ENCODE results near the gene UBFD1.

Gene UBFD1

GRCh38 chr16:23595951-23596720 lies 38.6 kb downstream of the UBFD1 start, which contains the start of gene NDUFAB1:
TSS of gene NDUFAB1 (minus strand) at chr16:23596316. CDS start at chr16:23596290, 26 bp downstream.
- no peaks in the 10 kb centered on the region for H3K27me3 ChIP-seq (ENCODE audit: insufficient read depth, poor library complexity, severe bottlenecking)
- peak; percentile 97 for ATAC-seq (ENCODE audit: low read depth)

GRCh38 chr16:23597003-23597756 lies 39.7 kb downstream of the UBFD1 start:
- no peak overlapping the region for H3K4me3 ChIP-seq (ENCODE audit: severe bottlenecking)
- TF ChIP-seq CTCF (IDR thresholded peaks at IDR 0.05; ENCODE audit: poor library complexity, severe bottlenecking): no peak
- H3K4me1 ChIP-seq (ENCODE audit: insufficient read depth, poor library complexity, severe bottlenecking): peaks cover 4% of the 10 kb centered on the region
- DNase-seq (ENCODE audit: low spot score): no peak
- no peaks in the 10 kb centered on the region for H3K9me3 ChIP-seq (ENCODE audit: severe bottlenecking)
- no peak; the same call in 2 of the 3 replicates for ATAC-seq (ENCODE audit: low read depth)
- no peaks in the 10 kb centered on the region for H3K27me3 ChIP-seq (ENCODE audit: insufficient read depth, poor library complexity, severe bottlenecking)
- no peak overlapping the region for H3K27ac ChIP-seq (ENCODE audit: poor library complexity, severe bottlenecking)
- H3K36me3 ChIP-seq (ENCODE audit: low read depth): peaks cover 40% of the 10 kb centered on the region

More at GRCh38 chr16:23595951-23596720, 38.6 kb downstream of the UBFD1 start, which contains the start of gene NDUFAB1:
- Histone ChIP-seq H3K4me1 (ENCODE audit: insufficient read depth, poor library complexity, severe bottlenecking) (peaks cover 4% of the 10 kb centered on the region), H3K9me3 (ENCODE audit: severe bottlenecking) (no peaks in the 10 kb centered on the region), H3K27ac (ENCODE audit: poor library complexity, severe bottlenecking) (peak within 1 kb of the TSS; percentile 25), H3K36me3 (ENCODE audit: low read depth) (peaks cover 39% of the 10 kb centered on the region), H3K4me3 (ENCODE audit: severe bottlenecking) (peak within 1 kb of the TSS; percentile 72)
- peak; percentile 99 for TF ChIP-seq CTCF (IDR thresholded peaks at IDR 0.05; ENCODE audit: poor library complexity, severe bottlenecking)
- peak; percentile 86 for DNase-seq (ENCODE audit: low spot score)

GRCh38 chr16:23607726-23608125 lies 50.2 kb downstream of the UBFD1 start:
- Histone ChIP-seq H3K27ac (ENCODE audit: poor library complexity, severe bottlenecking) (peak overlapping the region; percentile 44), H3K4me1 (ENCODE audit: insufficient read depth, poor library complexity, severe bottlenecking) (peaks cover 11% of the 10 kb centered on the region), H3K36me3 (ENCODE audit: low read depth) (peaks cover 71% of the 10 kb centered on the region), H3K9me3 (ENCODE audit: severe bottlenecking) (no peaks in the 10 kb centered on the region), H3K4me3 (ENCODE audit: severe bottlenecking) (no peak overlapping the region), H3K27me3 (ENCODE audit: insufficient read depth, poor library complexity, severe bottlenecking) (no peaks in the 10 kb centered on the region)
- no peak for DNase-seq (ENCODE audit: low spot score)
- TF ChIP-seq CTCF (IDR thresholded peaks at IDR 0.05; ENCODE audit: poor library complexity, severe bottlenecking): no peak
- no peak for ATAC-seq (ENCODE audit: low read depth)

- DNase-seq (ENCODE audit: low spot score) (no peak), ATAC-seq (ENCODE audit: low read depth) (peak; percentile 88)
- peaks cover 70% of the 10 kb centered on the region for H3K36me3 ChIP-seq (ENCODE audit: low read depth)
- peak overlapping the region; percentile 44 for H3K27ac ChIP-seq (ENCODE audit: poor library complexity, severe bottlenecking)
- no peaks in the 10 kb centered on the region for H3K9me3 ChIP-seq (ENCODE audit: severe bottlenecking)
- peaks cover 11% of the 10 kb centered on the region for H3K4me1 ChIP-seq (ENCODE audit: insufficient read depth, poor library complexity, severe bottlenecking)
- H3K27me3 ChIP-seq (ENCODE audit: insufficient read depth, poor library complexity, severe bottlenecking): no peaks in the 10 kb centered on the region
- TF ChIP-seq CTCF (IDR thresholded peaks at IDR 0.05; ENCODE audit: poor library complexity, severe bottlenecking): no peak
- H3K4me3 ChIP-seq (ENCODE audit: severe bottlenecking): no peak overlapping the region
Measured at GRCh38 chr16:23608194-23608593, 50.7 kb downstream of the UBFD1 start.
